ENCODE data around the gene C10orf105. TPM values are rescaled to one million over a fixed set of nuclear protein-coding genes. Genes with fewer than 3 reads are reported as not detected.
A peak's percentile ranks its signal among the peaks of the same experiment; 100 is the strongest.

The C10orf105 gene
- total RNA-seq, 2 donors from 2014 or later: 0.13 to 0.33 TPM

GRCh38 chr10:71729161-71729636 lies 9.6 kb upstream of the C10orf105 start:
- H3K27ac Mint-ChIP-seq: no peak overlapping the region
- TF ChIP-seq, protein P1, sequence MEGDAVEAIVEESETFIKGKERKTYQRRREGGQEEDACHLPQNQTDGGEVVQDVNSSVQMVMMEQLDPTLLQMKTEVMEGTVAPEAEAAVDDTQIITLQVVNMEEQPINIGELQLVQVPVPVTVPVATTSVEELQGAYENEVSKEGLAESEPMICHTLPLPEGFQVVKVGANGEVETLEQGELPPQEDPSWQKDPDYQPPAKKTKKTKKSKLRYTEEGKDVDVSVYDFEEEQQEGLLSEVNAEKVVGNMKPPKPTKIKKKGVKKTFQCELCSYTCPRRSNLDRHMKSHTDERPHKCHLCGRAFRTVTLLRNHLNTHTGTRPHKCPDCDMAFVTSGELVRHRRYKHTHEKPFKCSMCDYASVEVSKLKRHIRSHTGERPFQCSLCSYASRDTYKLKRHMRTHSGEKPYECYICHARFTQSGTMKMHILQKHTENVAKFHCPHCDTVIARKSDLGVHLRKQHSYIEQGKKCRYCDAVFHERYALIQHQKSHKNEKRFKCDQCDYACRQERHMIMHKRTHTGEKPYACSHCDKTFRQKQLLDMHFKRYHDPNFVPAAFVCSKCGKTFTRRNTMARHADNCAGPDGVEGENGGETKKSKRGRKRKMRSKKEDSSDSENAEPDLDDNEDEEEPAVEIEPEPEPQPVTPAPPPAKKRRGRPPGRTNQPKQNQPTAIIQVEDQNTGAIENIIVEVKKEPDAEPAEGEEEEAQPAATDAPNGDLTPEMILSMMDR (conservative IDR thresholded peaks at IDR 0.05): no peak
- H3K27ac ChIP-seq (ENCODE audit: low read depth, low read length): no peak overlapping the region

GRCh38 chr10:71727738-71728737 lies 8.5 kb upstream of the C10orf105 start:
- no peaks in the 10 kb centered on the region for H3K9me3 Mint-ChIP-seq
- H3K36me3 Mint-ChIP-seq (ENCODE audit: low read depth): no peaks in the 10 kb centered on the region
- Histone ChIP-seq H3K4me1 (ENCODE audit: control insufficient read depth, insufficient read depth, low read length) (peaks cover 4% of the 10 kb centered on the region), H3K27ac (ENCODE audit: low read depth, low read length) (no peak overlapping the region), H3K9me3 (ENCODE audit: control insufficient read depth, low read length) (no peaks in the 10 kb centered on the region), H3K27me3 (ENCODE audit: control insufficient read depth, insufficient read depth, low read length, poor library complexity, severe bottlenecking) (no peaks in the 10 kb centered on the region), H3K9ac (ENCODE audit: extremely low read depth, low read length, poor library complexity, severe bottlenecking) (peak overlapping the region; percentile 6), H3K4me3 (ENCODE audit: low read length) (no peak overlapping the region), H3K36me3 (ENCODE audit: control insufficient read depth, insufficient read depth, low read length) (no peaks in the 10 kb centered on the region)
- TF ChIP-seq, protein P1 (conservative IDR thresholded peaks at IDR 0.05): no peak
- no peak for DNase-seq
- H3K27ac Mint-ChIP-seq: no peak overlapping the region
- peaks cover 2% of the 10 kb centered on the region for H3K27me3 Mint-ChIP-seq (ENCODE audit: insufficient read depth)
- 78 to 90% methylated on average over 4 to 8 of the region's 8 CpGs for WGBS, 2 experiments (ENCODE audit: insufficient coverage in 1 of 2, insufficient read length in 1 of 2)
- H3K4me1 Mint-ChIP-seq: peaks cover 10% of the 10 kb centered on the region
- H3K4me3 Mint-ChIP-seq: no peak overlapping the region

More at GRCh38 chr10:71729161-71729636, 9.6 kb upstream of the C10orf105 start:
- DNase-seq: no peak
- H3K36me3 Mint-ChIP-seq (ENCODE audit: low read depth): no peaks in the 10 kb centered on the region
- H3K4me3 Mint-ChIP-seq: no peak overlapping the region
- H3K9me3 Mint-ChIP-seq: no peaks in the 10 kb centered on the region
- H3K9ac ChIP-seq (ENCODE audit: extremely low read depth, low read length, poor library complexity, severe bottlenecking): no peak overlapping the region
- H3K4me1 Mint-ChIP-seq: peaks cover 10% of the 10 kb centered on the region
- no peaks in the 10 kb centered on the region for H3K27me3 ChIP-seq (ENCODE audit: control insufficient read depth, insufficient read depth, low read length, poor library complexity, severe bottlenecking)
- no peaks in the 10 kb centered on the region for H3K27me3 Mint-ChIP-seq (ENCODE audit: insufficient read depth)
- no peak overlapping the region for H3K4me3 ChIP-seq (ENCODE audit: low read length)
- no peaks in the 10 kb centered on the region for H3K9me3 ChIP-seq (ENCODE audit: control insufficient read depth, low read length)
- WGBS, 2 experiments (ENCODE audit: insufficient coverage in 1 of 2, insufficient read length in 1 of 2): 89 to 96% methylated on average over 7 to 10 of the region's 10 CpGs
- peaks cover 4% of the 10 kb centered on the region for H3K4me1 ChIP-seq (ENCODE audit: control insufficient read depth, insufficient read depth, low read length)
- H3K36me3 ChIP-seq (ENCODE audit: control insufficient read depth, insufficient read depth, low read length): no peaks in the 10 kb centered on the region

- Histone ChIP-seq H3K9me3 (ENCODE audit: control insufficient read depth, low read length) (no peaks in the 10 kb centered on the region), H3K9ac (ENCODE audit: extremely low read depth, low read length, poor library complexity, severe bottlenecking) (peak overlapping the region; percentile 6), H3K27ac (ENCODE audit: low read depth, low read length) (no peak overlapping the region), H3K4me1 (ENCODE audit: control insufficient read depth, insufficient read depth, low read length) (peaks cover 4% of the 10 kb centered on the region), H3K36me3 (ENCODE audit: control insufficient read depth, insufficient read depth, low read length) (no peaks in the 10 kb centered on the region), H3K27me3 (ENCODE audit: control insufficient read depth, insufficient read depth, low read length, poor library complexity, severe bottlenecking) (no peaks in the 10 kb centered on the region), H3K4me3 (ENCODE audit: low read length) (no peak overlapping the region)
- peaks cover 2% of the 10 kb centered on the region for H3K9me3 Mint-ChIP-seq
- H3K36me3 Mint-ChIP-seq (ENCODE audit: low read depth): no peaks in the 10 kb centered on the region
- peaks cover 4% of the 10 kb centered on the region for H3K27me3 Mint-ChIP-seq (ENCODE audit: insufficient read depth)
- no peak overlapping the region for H3K4me3 Mint-ChIP-seq
- DNase-seq: no peak
- TF ChIP-seq, protein P1 (conservative IDR thresholded peaks at IDR 0.05): no peak
- no peak overlapping the region for H3K27ac Mint-ChIP-seq
- 87 to 89% methylated on average over 8 to 12 of the region's 12 CpGs for WGBS, 2 experiments (ENCODE audit: insufficient coverage in 1 of 2, insufficient read length in 1 of 2)
- peaks cover 10% of the 10 kb centered on the region for H3K4me1 Mint-ChIP-seq
These were observed 7.6 kb upstream of the C10orf105 start for GRCh38 chr10:71727105-71727737.
